Neuronal stem cell (in vitro differentiated cells): ENCODE measurements around the gene CFAP65.

Experiments used
- DNase-seq: peaks from one replicate; pipeline ENCODE4 v3.0.0-alpha.2; 2013; ENCODE audit warnings: low spot score
- H2AFZ ChIP-seq: one replicate; pipeline ENCODE4 v1.6.1; 2013; ENCODE audit warnings: mild to moderate bottlenecking, low read length, inconsistent platforms
- H2AK5ac ChIP-seq: 2 replicates; pipeline ENCODE4 v1.6.1; 2013; ENCODE audit warnings: low read depth, mild to moderate bottlenecking, inconsistent platforms, low read length, moderate library complexity, mixed read lengths
- H2BK120ac ChIP-seq: 2 replicates; pipeline ENCODE4 v1.6.1; 2013; ENCODE audit warnings: low read depth, mild to moderate bottlenecking, inconsistent platforms, low read length, moderate library complexity, mixed read lengths
- H2BK12ac ChIP-seq: one replicate; pipeline ENCODE4 v1.6.1; 2013; ENCODE audit warnings: low read length, inconsistent platforms
- H2BK15ac ChIP-seq: 2 replicates; pipeline ENCODE4 v1.6.1; 2013; ENCODE audit warnings: mild to moderate bottlenecking, low read length, inconsistent platforms, mixed read lengths
- H2BK5ac ChIP-seq: one replicate; pipeline ENCODE4 v1.6.1; 2013; ENCODE audit warnings: inconsistent platforms, mild to moderate bottlenecking, low read length, moderate library complexity
- H3K14ac ChIP-seq: one replicate; pipeline ENCODE4 v1.6.1; 2013; ENCODE audit warnings: low read length, inconsistent platforms
- H3K18ac ChIP-seq: 2 replicates; pipeline ENCODE4 v1.6.1; 2013; ENCODE audit warnings: low read length, inconsistent platforms
- H3K23ac ChIP-seq: 2 replicates; pipeline ENCODE4 v1.6.1; 2013; ENCODE audit warnings: low read depth, mild to moderate bottlenecking, mixed read lengths, low read length, inconsistent platforms; ENCODE audit not compliant: poor library complexity
- H3K27ac ChIP-seq: replicated peaks from 3 replicates; pipeline ENCODE4 v1.5.1; 2013; ENCODE audit warnings: low read length, inconsistent platforms
- H3K27me3 ChIP-seq, 3 experiments: 2 replicates each; pipeline ENCODE4 v1.6.1; 2013; ENCODE audit warnings: low read length in 3 of 3, mild to moderate bottlenecking in 2 of 3, inconsistent platforms in 1 of 3, low read depth in 1 of 3, mixed read lengths in 1 of 3, moderate library complexity in 1 of 3; ENCODE audit not compliant: control insufficient read depth in 3 of 3, insufficient read depth in 3 of 3
- H3K36me3 ChIP-seq, 2 donors: replicated peaks in 1 of 2; 2 replicates each; pipeline ENCODE4 v1.6.1; 2013; ENCODE audit warnings: low read length in 2 of 2; ENCODE audit not compliant: control insufficient read depth in 2 of 2, insufficient read depth in 2 of 2
- H3K4ac ChIP-seq: 2 replicates; pipeline ENCODE4 v1.6.1; 2013; ENCODE audit warnings: inconsistent platforms, mild to moderate bottlenecking, low read length, moderate library complexity
- H3K4me1 ChIP-seq, 2 donors: 1 replicate in 1 of 2; 2 replicates in 1 of 2; pipeline ENCODE4 v1.6.1; 2013; ENCODE audit warnings: low read length in 2 of 2, low read depth in 1 of 2; ENCODE audit not compliant: control insufficient read depth in 2 of 2, insufficient read depth in 1 of 2
- H3K4me2 ChIP-seq: one replicate; pipeline ENCODE4 v1.6.1; 2013; ENCODE audit warnings: mild to moderate bottlenecking, low read length, inconsistent platforms; ENCODE audit not compliant: insufficient read depth, poor library complexity, severe bottlenecking
- H3K4me3 ChIP-seq, 2 donors: 2 replicates each; pipeline ENCODE4 v1.5.1; 2013; ENCODE audit warnings: low read length in 2 of 2, mild to moderate bottlenecking in 2 of 2, inconsistent platforms in 1 of 2, moderate library complexity in 1 of 2
- H3K79me1 ChIP-seq: one replicate; pipeline ENCODE4 v1.6.1; 2013; ENCODE audit warnings: low read depth, mild to moderate bottlenecking, inconsistent platforms, low read length, moderate library complexity
- H3K9ac ChIP-seq: one replicate; pipeline ENCODE4 v1.6.1; 2013; ENCODE audit warnings: mild to moderate bottlenecking, low read depth, low read length, inconsistent platforms; ENCODE audit not compliant: poor library complexity
- H3K9me3 ChIP-seq, 2 donors: replicated peaks in 1 of 2; 2 replicates each; pipeline versions ENCODE3 to v1.6.1; 2013; ENCODE audit warnings: low read length in 2 of 2, mild to moderate bottlenecking in 2 of 2, inconsistent platforms in 1 of 2, low read depth in 1 of 2, mixed read lengths in 1 of 2, moderate library complexity in 1 of 2; ENCODE audit not compliant: control insufficient read depth in 2 of 2, insufficient read depth in 1 of 2
- H4K8ac ChIP-seq: one replicate; pipeline ENCODE4 v1.6.1; 2013; ENCODE audit warnings: low read depth, mild to moderate bottlenecking, inconsistent platforms, low read length, moderate library complexity
- H4K91ac ChIP-seq: one replicate; pipeline ENCODE4 v1.6.1; 2013; ENCODE audit warnings: low read length, low read depth, mild to moderate bottlenecking, inconsistent platforms; ENCODE audit not compliant: poor library complexity
- WGBS, 2 donors: extraction: QIAGEN DNeasy Blood & Tissue Kit; methylation state at CpG; one replicate each; pipeline ENCODE4 v1.1.7; 2013; ENCODE audit warnings: missing lambda C conversion rate in 2 of 2, mixed read lengths in 1 of 2; ENCODE audit not compliant: insufficient read length in 2 of 2, insufficient replicate concordance in 1 of 2; ENCODE audit errors: extremely low coverage in 2 of 2; 5-methylcytosine and 5-hydroxymethylcytosine counted together

CFAP65 gene

GRCh38 chr2:219082332-219082958 lies 41.1 kb upstream of the CFAP65 start:
- DNase-seq = no peak
- H2AFZ ChIP-seq = no peak overlapping the region
- no peaks in the 10 kb centered on the region for H3K79me1 ChIP-seq
- no peak overlapping the region for H2BK15ac ChIP-seq
- peaks cover 0 to 5% of the 10 kb centered on the region in 2 donors for H3K36me3 ChIP-seq
- H3K4ac ChIP-seq = no peak overlapping the region
- no peak overlapping the region for H3K4me2 ChIP-seq
- H3K23ac ChIP-seq = no peak overlapping the region
- no peak overlapping the region for H3K4me3 ChIP-seq
- no peak overlapping the region for H2BK5ac ChIP-seq
- peaks cover 0 to 9% of the 10 kb centered on the region in 2 donors for H3K4me1 ChIP-seq
- no peak overlapping the region for H3K9ac ChIP-seq
- no peak overlapping the region for H2AK5ac ChIP-seq
- H2BK12ac ChIP-seq = no peak overlapping the region
- no peak overlapping the region for H3K14ac ChIP-seq
- H3K27me3 ChIP-seq = no peaks in the 10 kb centered on the region
- no peak overlapping the region for H3K27ac ChIP-seq
- H4K91ac ChIP-seq = no peak overlapping the region
- no peak overlapping the region for H3K18ac ChIP-seq
- H2BK120ac ChIP-seq = no peak overlapping the region
- H4K8ac ChIP-seq = no peak overlapping the region
- WGBS, 2 donors = no CpG with 5 or more reads among the region's 5 CpGs
- H3K9me3 ChIP-seq = no peaks in the 10 kb centered on the region

- H3K18ac ChIP-seq = no peak overlapping the region
- no peak for DNase-seq
- no peak overlapping the region for H3K9ac ChIP-seq
- no peak overlapping the region for H3K23ac ChIP-seq
- no peak overlapping the region for H3K4me3 ChIP-seq
- no peak overlapping the region for H2BK12ac ChIP-seq
- no peak overlapping the region for H3K27ac ChIP-seq
- H3K14ac ChIP-seq = no peak overlapping the region
- H4K91ac ChIP-seq = no peak overlapping the region
- H2BK120ac ChIP-seq = no peak overlapping the region
- no peak overlapping the region for H2AFZ ChIP-seq
- H3K27me3 ChIP-seq = no peaks in the 10 kb centered on the region
- no peak overlapping the region for H2BK5ac ChIP-seq
- no peak overlapping the region for H2BK15ac ChIP-seq
- no peak overlapping the region for H2AK5ac ChIP-seq
- H3K79me1 ChIP-seq = no peaks in the 10 kb centered on the region
- peaks cover 0 to 3% of the 10 kb centered on the region in 2 donors for H3K4me1 ChIP-seq
- no peaks in the 10 kb centered on the region for H3K9me3 ChIP-seq
- no peak overlapping the region for H3K4me2 ChIP-seq
- H3K36me3 ChIP-seq = peaks cover 2 to 11% of the 10 kb centered on the region in 2 donors
- H3K4ac ChIP-seq = no peak overlapping the region
- no peak overlapping the region for H4K8ac ChIP-seq
Measured at GRCh38 chr2:219081701-219082331, 40.5 kb upstream of the CFAP65 start.

GRCh38 chr2:219081096-219081495 lies 39.8 kb upstream of the CFAP65 start:
- H3K9ac ChIP-seq = no peak overlapping the region
- no peak overlapping the region for H3K23ac ChIP-seq
- no peak overlapping the region for H2BK12ac ChIP-seq
- DNase-seq = no peak
- H3K4me2 ChIP-seq = no peak overlapping the region
- no peaks in the 10 kb centered on the region for H3K4me1 ChIP-seq
- H3K27me3 ChIP-seq = no peaks in the 10 kb centered on the region
- no peak overlapping the region for H3K4me3 ChIP-seq
- no CpG with 5 or more reads among the region's 7 CpGs for WGBS, 2 donors
- H2BK15ac ChIP-seq = no peak overlapping the region
- no peaks in the 10 kb centered on the region for H3K79me1 ChIP-seq
- H3K4ac ChIP-seq = no peak overlapping the region
- no peak overlapping the region for H2AK5ac ChIP-seq
- no peak overlapping the region for H2BK120ac ChIP-seq
- no peak overlapping the region for H2BK5ac ChIP-seq
- H3K18ac ChIP-seq = no peak overlapping the region
- H3K9me3 ChIP-seq = no peaks in the 10 kb centered on the region
- H2AFZ ChIP-seq = no peak overlapping the region
- H3K36me3 ChIP-seq = peaks cover 3 to 18% of the 10 kb centered on the region in 2 donors
- H4K8ac ChIP-seq = no peak overlapping the region
- no peak overlapping the region for H3K14ac ChIP-seq
- no peak overlapping the region for H4K91ac ChIP-seq
- no peak overlapping the region for H3K27ac ChIP-seq

GRCh38 chr2:219079417-219079816 lies 38.1 kb upstream of the CFAP65 start:
- Histone ChIP-seq H3K9me3 (no peaks in the 10 kb centered on the region), H2AFZ (no peak overlapping the region), H3K23ac (no peak overlapping the region), H3K9ac (no peak overlapping the region), H3K18ac (no peak overlapping the region), H2BK120ac (no peak overlapping the region), H2BK15ac (no peak overlapping the region), H3K27me3 (no peaks in the 10 kb centered on the region), H2AK5ac (no peak overlapping the region), H3K27ac (no peak overlapping the region), H3K14ac (no peak overlapping the region), H3K36me3 (peaks cover 4 to 33% of the 10 kb centered on the region in 2 donors), H4K8ac (no peak overlapping the region), H4K91ac (no peak overlapping the region), H2BK12ac (no peak overlapping the region), H3K4me1 (no peaks in the 10 kb centered on the region), H3K4me2 (no peak overlapping the region), H2BK5ac (no peak overlapping the region), H3K79me1 (no peaks in the 10 kb centered on the region), H3K4me3 (no peak overlapping the region), H3K4ac (no peak overlapping the region)
- WGBS, 2 donors = no CpG with 5 or more reads among the region's 2 CpGs
- DNase-seq = no peak
